Activated T-cell treated with anti-CD3 and anti-CD28 coated beads, Interleukin-2, amount 50 U/mL, for 72 hours (primary cell): Measurements from ENCODE around the gene SHISA5. TPM values are rescaled to one million over a fixed set of nuclear protein-coding genes. Genes with fewer than 3 reads are reported as not detected.
A peak's percentile ranks its signal among the peaks of the same experiment; 100 is the strongest.
"Not testable (repeated sequence)": the region's sequence is repeated elsewhere in the genome, so short reads cannot be mapped to it uniquely, and the experiment has no call there.

Experiments
- ATAC-seq, 2 donors: fragments of 150-1000 bp; cut with Tn5 transposase; replicated peaks in 1 of 2; 2 replicates each; pipeline ENCODE4 v1.10.0; 2021; ENCODE audit warnings: moderate library complexity in 2 of 2, mild to moderate bottlenecking in 1 of 2
- DNase-seq, 2 donors: peaks; one replicate each; pipeline ENCODE4 v3.0.0; 2021 to 2022; ENCODE audit warnings: mixed read lengths in 1 of 2
- H3K27ac Mint-ChIP-seq: one replicate; pipeline ENCODE4 v1.8.0; 2022; ENCODE audit warnings: mild to moderate bottlenecking, moderate library complexity, mixed read lengths
- H3K27me3 Mint-ChIP-seq: one replicate; pipeline ENCODE4 v1.8.0; 2022; ENCODE audit warnings: low read depth, mixed read lengths
- H3K36me3 Mint-ChIP-seq, 2 donors: one replicate each; pipeline ENCODE4 v1.8.0; 2022; ENCODE audit warnings: mixed read lengths in 2 of 2, mild to moderate bottlenecking in 1 of 2; ENCODE audit not compliant: insufficient read depth in 2 of 2
- H3K4me1 Mint-ChIP-seq: one replicate; pipeline ENCODE4 v1.8.0; 2022; ENCODE audit warnings: low read depth, mixed read lengths
- H3K4me3 Mint-ChIP-seq, 2 donors: one replicate each; pipeline ENCODE4 v1.8.0; 2022; ENCODE audit warnings: mild to moderate bottlenecking in 2 of 2, mixed read lengths in 2 of 2, moderate library complexity in 2 of 2
- H3K9me3 Mint-ChIP-seq, 2 donors: one replicate each; pipeline ENCODE4 v1.8.0; 2022; ENCODE audit warnings: mixed read lengths in 2 of 2
- total RNA-seq, 2 donors: library from RNA; stranded (reverse); gene quantifications; one replicate each; pipeline ENCODE4 v1.2.3, GENCODE V29; 2022

SHISA5 gene, protein sequence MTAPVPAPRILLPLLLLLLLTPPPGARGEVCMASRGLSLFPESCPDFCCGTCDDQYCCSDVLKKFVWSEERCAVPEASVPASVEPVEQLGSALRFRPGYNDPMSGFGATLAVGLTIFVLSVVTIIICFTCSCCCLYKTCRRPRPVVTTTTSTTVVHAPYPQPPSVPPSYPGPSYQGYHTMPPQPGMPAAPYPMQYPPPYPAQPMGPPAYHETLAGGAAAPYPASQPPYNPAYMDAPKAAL
- 100 to 1,000 TPM in 1 of 2 donors, 10 to 100 TPM in 1; 69.3 to 101 TPM for total RNA-seq

DNA sequence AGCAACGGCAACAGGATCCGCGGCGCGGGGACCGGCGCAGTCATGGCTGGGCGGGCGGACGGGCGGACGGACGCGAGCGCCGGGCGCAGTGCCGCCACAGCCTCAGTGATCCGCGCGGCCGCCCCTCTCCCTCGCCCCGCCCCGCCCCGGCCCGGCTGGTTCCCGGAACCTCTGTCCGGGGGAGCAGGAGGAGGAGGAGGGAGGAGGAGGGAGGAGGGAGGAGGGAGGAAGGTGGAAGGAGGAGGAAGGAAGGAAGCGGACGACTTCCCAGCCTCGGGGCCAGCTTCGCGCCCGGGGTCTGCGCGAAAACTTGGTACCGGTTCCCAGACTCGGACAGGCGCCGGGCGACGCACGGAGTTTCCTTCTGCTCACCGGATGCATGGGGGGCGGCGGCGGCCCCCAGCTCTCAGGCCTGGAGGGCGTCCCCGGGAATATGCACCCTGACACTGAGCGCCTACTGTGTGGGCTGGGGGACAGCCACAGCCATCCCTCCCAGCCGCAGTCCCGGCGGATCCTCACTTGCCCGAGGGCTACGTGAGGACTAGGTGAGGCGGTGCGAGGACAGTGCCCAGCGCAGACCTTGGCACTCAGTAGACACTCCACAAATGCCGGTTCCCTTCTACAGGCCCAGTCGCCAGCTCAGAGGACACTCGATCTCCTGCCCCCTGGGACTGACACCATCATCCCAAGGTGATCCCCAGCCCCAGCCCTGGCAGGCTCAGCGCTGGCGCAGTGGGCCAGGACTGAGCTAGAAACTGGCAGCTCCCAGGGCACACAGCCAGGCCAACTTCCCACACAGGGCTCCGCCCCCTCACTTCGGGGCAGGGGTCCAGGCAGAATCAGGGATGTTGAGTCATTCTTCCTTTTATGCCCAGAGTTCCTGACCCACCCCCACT, at the start of gene SHISA5:
Gene SHISA5 (minus strand): TSS at position 124 of the 896 bp plus-strand sequence. CDS start 80 bp downstream, at position 44.
- Mint-ChIP-seq H3K36me3 (no peaks in the 10 kb centered on the region), H3K9me3 (no peaks in the 10 kb centered on the region)
- peak; percentile 73 to 80 for DNase-seq

DNA sequence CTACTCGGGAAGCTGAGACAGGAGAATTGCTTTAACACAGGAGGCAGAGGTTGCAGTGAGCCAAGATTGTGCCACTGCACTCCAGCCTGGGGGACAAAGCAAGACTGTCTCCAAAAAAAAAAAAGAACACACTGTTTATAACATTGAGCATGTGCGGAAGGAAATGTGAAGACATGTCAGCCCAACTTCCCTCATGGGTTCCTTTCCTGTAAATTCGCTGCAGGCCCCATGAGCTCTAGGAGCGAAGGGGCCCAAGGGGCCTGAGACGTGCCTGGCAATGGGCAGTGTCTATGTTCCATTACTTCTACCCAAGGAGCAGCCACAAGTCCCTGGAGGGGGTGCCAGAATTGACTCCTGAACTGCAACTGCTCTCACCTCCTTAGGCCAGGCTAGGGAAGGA, 49.4 kb upstream of the SHISA5 start:
- Mint-ChIP-seq H3K4me1 (peaks cover 29% of the 10 kb centered on the region), H3K27me3 (no peaks in the 10 kb centered on the region), H3K36me3 (peaks cover 0 to 1% of the 10 kb centered on the region in 2 donors), H3K4me3 (no peak overlapping the region), H3K27ac (no peak overlapping the region), H3K9me3 (no peaks in the 10 kb centered on the region)
- no peak for DNase-seq
- ATAC-seq = no peak

More for the DNA sequence above, at the start of gene SHISA5:
- H3K4me3 Mint-ChIP-seq = peak within 1 kb of the TSS; percentile 85 to 86
- ATAC-seq = peak; percentile 70 to 80
- H3K27me3 Mint-ChIP-seq = no peaks in the 10 kb centered on the region
- H3K4me1 Mint-ChIP-seq = peaks cover 55% of the 10 kb centered on the region
- H3K27ac Mint-ChIP-seq = peak within 1 kb of the TSS; percentile 90

DNA sequence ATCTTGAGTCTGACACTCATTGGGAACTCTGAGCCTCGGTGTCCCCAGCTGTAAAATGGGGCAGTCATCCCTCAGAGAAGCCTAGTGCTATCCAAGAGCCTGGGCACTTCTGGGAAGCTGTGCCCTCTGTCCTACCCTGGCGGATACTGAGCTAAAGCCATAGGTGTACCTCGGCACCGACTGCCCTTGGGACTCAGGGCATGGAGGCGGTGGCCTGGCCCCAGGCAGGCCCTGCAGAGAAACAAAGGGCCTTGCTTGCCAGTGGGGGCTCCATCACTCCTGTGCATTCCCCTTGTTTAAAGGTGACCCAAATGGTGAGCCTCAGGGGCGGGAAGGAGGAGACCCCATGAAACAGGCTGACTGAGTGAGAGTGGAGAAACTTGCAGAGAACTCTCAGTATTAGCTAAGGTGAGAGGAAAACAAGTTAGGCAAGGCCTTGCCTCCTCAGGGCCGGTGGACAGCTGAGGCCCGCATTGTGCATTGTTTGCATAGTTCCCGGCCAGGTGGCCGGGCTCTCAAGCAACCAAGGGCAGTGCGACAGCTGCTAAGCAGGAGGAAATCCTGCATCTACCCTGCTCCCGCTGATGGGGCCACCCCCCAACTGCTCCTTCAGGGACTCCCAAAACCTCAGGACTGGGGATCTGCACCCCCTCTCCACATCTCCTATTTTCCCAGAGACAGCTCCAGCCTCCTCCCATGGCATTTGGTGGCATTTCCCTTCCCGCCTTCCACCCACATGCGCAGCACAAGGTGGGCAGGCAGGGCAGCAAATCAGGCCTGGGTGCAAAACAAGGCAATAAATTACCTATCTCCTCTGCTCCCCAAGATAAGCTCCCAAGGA, 48.4 kb upstream of the SHISA5 start:
- no peak overlapping the region for H3K27ac Mint-ChIP-seq
- no peak for ATAC-seq
- peaks cover 0 to 1% of the 10 kb centered on the region in 2 donors for H3K36me3 Mint-ChIP-seq

DNA sequence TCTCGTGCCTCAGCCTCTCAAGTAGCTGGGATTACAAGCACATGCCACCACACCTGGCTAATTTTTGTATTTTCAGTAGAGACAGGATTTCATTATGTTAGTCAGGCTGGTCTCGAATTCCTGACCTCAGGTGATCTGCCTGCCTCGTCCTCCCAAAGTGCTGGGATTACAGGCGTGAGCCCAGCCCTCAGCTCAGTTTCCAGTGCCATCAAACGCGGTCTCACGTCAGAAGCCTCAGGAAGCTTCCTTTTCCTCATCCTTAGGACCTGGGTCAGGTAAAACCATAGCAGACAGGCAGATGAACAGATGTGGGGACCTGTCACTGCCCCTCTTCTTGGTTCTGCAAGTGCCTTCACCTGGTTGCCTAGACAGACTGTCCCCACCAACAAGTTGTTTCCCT, 47.7 kb upstream of the SHISA5 start:
- not testable (repeated sequence) for H3K4me3 Mint-ChIP-seq, H3K36me3 Mint-ChIP-seq, DNase-seq, H3K27ac Mint-ChIP-seq, H3K27me3 Mint-ChIP-seq, ATAC-seq, H3K9me3 Mint-ChIP-seq
- peaks cover 22% of the 10 kb centered on the region for H3K4me1 Mint-ChIP-seq

More for the DNA sequence above, 48.4 kb upstream of the SHISA5 start:
- Mint-ChIP-seq H3K4me3 (no peak overlapping the region), H3K9me3 (no peaks in the 10 kb centered on the region), H3K4me1 (peaks cover 23% of the 10 kb centered on the region), H3K27me3 (no peaks in the 10 kb centered on the region)
- no peak for DNase-seq

DNA sequence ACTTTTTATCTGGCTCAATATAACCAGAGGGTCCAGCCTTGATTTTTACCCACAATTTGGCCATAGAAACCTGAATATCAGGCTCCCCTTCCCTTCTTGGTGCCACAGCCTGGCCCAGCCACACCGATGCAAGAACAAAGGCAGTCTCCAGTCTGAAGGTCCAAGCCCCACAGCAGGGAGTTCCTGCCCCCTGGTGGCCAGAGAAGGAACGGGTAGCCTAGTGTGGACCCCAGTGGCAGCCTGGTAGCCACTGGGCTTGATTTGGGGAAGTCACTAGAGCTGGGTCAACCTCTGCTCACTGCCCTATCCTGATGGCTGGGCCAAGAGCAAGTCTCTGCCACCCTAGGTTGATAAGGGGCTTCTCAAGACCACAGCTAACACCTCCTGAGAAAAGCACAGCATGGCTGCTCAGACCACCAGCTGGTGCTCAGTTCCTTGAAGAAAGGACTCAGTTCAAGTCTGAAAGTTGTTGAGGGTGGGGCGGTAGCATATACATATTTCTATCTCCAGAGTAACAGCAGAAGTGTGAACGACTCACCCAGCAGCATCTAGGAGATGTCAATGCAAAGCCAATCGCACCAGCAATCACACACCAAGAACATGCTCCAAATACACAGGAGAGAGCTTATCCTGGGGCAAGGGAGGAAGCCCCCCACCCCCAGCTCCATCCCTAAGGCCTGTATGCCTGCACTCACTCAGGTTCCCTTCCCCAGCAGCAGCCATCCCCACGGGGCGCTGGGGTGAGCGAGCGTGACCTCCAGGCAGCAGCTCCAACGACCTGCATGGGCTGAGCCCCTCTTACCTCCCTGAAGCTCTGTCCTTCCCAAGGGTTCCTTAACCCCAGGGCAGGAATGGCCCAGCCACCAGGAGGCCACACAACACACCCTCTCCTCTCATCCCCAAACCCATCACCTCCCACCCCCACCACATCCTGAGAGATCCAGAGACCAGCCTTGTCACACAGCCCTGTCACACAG, 45.0 kb upstream of the SHISA5 start:
- no peaks in the 10 kb centered on the region for H3K27me3 Mint-ChIP-seq
- no peaks in the 10 kb centered on the region for H3K4me1 Mint-ChIP-seq

DNA sequence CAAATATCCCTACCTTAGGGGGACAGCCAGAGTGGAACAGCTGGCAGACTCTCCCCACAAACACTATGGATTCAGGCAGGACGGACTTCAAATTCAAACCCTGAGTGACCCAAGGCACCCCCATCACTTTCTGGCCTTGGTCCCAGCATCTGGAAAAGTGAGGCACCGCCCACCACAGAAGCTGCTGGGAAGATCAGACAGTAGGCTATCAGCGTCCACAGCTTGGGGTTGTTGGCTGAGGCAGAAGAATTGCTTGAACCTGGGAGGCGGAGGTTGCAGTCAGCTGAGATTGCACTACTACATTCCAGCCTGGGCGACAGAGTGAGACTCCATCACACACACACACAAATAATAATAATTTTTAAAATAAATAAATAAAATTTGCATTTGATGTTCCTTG, 44.2 kb upstream of the SHISA5 start:
- no peak overlapping the region for H3K27ac Mint-ChIP-seq
- H3K4me3 Mint-ChIP-seq = no peak overlapping the region
- ATAC-seq (no peak), DNase-seq (no peak)
- no peaks in the 10 kb centered on the region for H3K27me3 Mint-ChIP-seq
- H3K36me3 Mint-ChIP-seq = peaks cover 0 to 2% of the 10 kb centered on the region in 2 donors
- H3K9me3 Mint-ChIP-seq = no peaks in the 10 kb centered on the region
- H3K4me1 Mint-ChIP-seq = no peaks in the 10 kb centered on the region

More for the DNA sequence above, 45.0 kb upstream of the SHISA5 start:
- ATAC-seq = peak; percentile 95 to 97
- DNase-seq = peak; percentile 85 to 88
- Mint-ChIP-seq H3K27ac (no peak overlapping the region), H3K4me3 (no peak overlapping the region), H3K9me3 (no peaks in the 10 kb centered on the region), H3K36me3 (no peaks in the 10 kb centered on the region)

DNA sequence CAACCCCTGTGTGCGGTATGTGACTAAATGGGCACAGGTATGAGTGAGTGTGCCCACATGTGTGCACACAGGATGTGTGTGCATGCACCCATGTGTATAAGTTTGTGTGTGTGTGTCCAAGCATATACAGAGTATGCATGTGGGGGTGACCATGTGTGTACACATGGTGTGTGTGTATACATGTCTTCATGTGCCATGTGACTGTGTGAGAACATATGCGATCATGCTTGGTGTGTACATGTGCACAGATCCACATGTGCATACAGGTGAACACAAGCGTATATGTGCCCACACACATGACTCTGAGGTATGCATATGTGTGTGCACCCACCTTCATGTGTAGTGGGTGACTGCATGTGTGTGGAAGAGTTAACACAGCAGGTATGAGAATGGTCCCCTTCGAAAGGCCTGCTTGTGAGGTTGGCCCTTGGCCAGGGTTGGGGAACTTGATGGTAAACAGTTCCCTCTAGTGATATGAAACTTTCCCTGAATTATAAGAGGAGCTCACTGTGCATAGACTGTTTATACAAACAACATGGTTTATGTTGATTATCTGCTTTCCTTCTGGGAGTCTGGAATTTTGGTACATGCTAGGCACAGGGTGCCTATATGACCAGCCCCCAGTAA, 42.3 kb upstream of the SHISA5 start:
- Mint-ChIP-seq H3K36me3 (peaks cover 0 to 2% of the 10 kb centered on the region in 2 donors), H3K4me3 (no peak overlapping the region), H3K27me3 (no peaks in the 10 kb centered on the region), H3K9me3 (no peaks in the 10 kb centered on the region), H3K27ac (no peak overlapping the region), H3K4me1 (no peaks in the 10 kb centered on the region)
- DNase-seq (no peak), ATAC-seq (no peak)

DNA sequence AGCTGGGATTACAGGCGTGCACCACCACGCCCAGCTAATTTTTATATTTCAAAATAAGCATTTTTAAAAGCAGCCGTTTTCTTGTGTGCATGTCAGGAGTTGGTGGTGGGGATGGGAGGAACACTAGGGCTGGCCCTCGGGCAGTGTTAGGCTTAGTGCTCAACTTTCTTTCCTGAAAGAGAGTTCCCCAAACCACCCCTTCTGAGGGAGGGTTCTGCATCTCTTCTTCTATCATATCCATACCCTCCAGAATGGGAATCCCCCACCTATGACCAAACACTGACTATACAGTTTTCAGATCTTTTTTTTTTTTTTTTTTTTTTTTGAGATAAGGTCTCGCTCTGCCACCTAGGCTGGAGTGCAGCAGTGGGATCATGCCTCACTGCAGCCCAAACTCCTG, 40.2 kb upstream of the SHISA5 start:
- Mint-ChIP-seq H3K4me3 (no peak overlapping the region), H3K36me3 (peaks cover 0 to 2% of the 10 kb centered on the region in 2 donors), H3K27me3 (no peaks in the 10 kb centered on the region), H3K4me1 (no peaks in the 10 kb centered on the region), H3K9me3 (no peaks in the 10 kb centered on the region), H3K27ac (no peak overlapping the region)
- ATAC-seq (no peak), DNase-seq (no peak)

DNA sequence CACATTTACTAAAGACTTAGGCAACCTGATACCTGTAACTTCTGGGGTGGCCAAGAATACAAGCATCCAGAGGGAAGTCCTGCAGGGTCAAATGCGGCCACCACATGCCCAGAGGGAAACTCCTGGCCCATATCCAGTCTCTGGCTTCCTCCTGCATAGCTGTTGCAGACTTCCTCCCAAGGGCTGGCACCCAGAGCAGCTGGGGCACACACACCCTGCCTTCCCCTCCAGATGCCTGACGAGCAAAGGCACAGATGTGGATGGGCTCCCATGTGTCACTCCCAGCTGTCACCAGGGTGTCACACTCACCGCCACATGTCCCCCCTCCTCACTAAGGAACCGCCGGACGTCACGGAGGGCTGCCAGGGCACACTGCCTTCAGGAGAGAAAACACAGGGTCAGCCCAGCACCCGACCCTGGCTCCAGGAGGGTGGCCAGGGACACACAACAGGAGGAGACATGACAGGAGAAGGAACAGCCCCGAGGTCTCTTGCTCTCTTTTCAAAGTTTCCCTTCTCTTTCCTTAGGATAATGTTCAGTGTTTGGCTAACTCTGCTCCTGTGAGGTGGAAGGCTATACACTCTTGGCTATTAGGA, 39.4 kb upstream of the SHISA5 start:
- H3K36me3 Mint-ChIP-seq = peaks cover 0 to 2% of the 10 kb centered on the region in 2 donors
- no peaks in the 10 kb centered on the region for H3K4me1 Mint-ChIP-seq
- no peak overlapping the region for H3K4me3 Mint-ChIP-seq
- no peaks in the 10 kb centered on the region for H3K27me3 Mint-ChIP-seq
- no peaks in the 10 kb centered on the region for H3K9me3 Mint-ChIP-seq
- no peak for ATAC-seq
- no peak for DNase-seq
- H3K27ac Mint-ChIP-seq = no peak overlapping the region

DNA sequence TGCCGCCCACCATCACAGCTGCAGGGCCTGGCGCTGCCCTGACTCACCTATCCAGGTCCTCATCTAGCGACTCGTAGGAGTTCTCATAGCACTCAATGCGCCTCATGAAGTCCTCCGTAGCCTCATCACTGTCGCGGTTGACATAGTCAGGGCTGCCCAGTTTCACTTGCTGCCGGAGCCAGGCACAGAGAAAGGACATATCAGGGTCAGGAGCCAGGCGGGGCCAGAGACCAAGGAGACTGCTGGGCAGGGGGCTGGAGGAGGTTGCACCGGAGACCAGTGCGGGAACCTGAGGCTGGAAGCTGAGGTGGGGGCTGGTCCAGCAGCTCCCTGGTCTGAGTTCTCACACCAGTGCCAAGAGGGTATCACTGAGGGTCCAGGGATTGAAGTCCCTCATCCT, 34.5 kb upstream of the SHISA5 start:
- Mint-ChIP-seq H3K27ac (no peak overlapping the region), H3K27me3 (no peaks in the 10 kb centered on the region), H3K9me3 (no peaks in the 10 kb centered on the region), H3K4me1 (no peaks in the 10 kb centered on the region), H3K36me3 (peaks cover 0 to 5% of the 10 kb centered on the region in 2 donors), H3K4me3 (no peak overlapping the region)
- ATAC-seq = no peak
- no peak for DNase-seq

DNA sequence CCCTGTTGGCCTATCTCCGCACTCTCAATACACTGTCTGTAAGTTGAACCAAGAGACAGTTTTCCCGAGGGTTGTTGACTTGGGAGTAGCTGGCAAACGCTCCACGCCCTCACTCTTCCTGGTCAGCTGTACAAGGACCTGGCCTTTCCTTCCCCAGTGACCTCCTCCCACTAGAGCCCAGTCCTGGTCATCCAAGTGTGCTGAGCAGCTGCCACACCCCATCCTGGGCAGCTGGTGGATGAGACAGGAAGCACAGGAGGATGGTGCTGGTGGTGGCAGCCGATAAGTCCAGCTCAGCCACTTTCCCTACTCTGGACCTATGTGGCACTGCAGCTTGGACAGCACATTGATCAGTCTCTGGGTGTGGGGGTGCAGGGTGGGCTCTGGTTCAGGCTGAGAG, 32.8 kb upstream of the SHISA5 start:
- Mint-ChIP-seq H3K36me3 (peaks cover 0 to 5% of the 10 kb centered on the region in 2 donors), H3K27ac (no peak overlapping the region), H3K9me3 (no peaks in the 10 kb centered on the region), H3K4me3 (no peak overlapping the region), H3K27me3 (no peaks in the 10 kb centered on the region), H3K4me1 (no peaks in the 10 kb centered on the region)
- ATAC-seq (no peak), DNase-seq (no peak)
